ENCODE data around the gene CFAP47. TPM values are rescaled to one million over a fixed set of nuclear protein-coding genes. Genes with fewer than 3 reads are reported as not detected.

The CFAP47 gene
- total RNA-seq, 2 donors from 2014 or later = not detected

DNA sequence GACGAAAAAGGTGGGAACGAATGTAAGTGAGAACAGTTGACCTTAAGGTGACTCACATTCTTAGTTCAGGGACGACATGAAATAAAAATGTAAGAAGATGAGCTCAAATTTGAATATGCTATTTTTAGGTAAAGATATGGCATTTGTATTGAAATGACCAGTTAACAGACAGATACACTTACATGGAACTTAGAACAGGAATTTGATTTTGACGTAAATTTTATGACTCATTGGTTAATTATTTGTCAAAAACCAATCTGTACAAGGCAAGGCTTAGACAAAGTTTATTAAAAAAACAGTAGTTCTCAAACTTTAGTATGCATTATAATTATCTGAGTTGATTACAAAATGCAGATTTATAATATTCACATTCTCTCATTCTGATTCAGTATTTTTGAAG lies 469.4 kb downstream of the CFAP47 start:
- ATAC-seq = no peak
- no peak for DNase-seq (ENCODE audit: low spot score in 2 of 2)
- no peaks in the 10 kb centered on the region for H3K9me3 Mint-ChIP-seq
- H3K36me3 Mint-ChIP-seq = no peaks in the 10 kb centered on the region
- H3K27ac Mint-ChIP-seq = no peak overlapping the region

DNA sequence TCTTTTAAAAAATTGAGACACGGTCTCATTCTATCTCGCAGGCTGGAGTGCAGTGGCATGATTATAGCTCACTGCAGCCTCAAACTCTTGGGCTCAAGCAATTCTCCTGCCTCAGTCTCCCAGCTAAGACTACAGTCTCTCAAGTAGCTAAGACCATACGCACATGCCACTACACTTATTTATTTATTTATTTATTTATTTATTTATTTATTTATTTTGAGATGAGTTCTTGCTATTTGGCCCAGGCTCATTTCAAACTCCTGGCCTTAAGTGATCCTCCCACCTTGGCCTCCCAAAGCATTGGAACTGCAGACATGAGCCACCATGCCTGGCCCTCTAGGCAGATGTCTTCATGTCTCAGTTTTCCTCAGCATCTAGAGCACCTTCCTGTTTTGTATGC lies 482.2 kb downstream of the CFAP47 start:
- ATAC-seq (no peak), DNase-seq (ENCODE audit: low spot score in 2 of 2) (no peak)
- Mint-ChIP-seq H3K27ac (no peak overlapping the region), H3K36me3 (no peaks in the 10 kb centered on the region), H3K9me3 (peaks cover 0 to 3% of the 10 kb centered on the region in 2 donors)

DNA sequence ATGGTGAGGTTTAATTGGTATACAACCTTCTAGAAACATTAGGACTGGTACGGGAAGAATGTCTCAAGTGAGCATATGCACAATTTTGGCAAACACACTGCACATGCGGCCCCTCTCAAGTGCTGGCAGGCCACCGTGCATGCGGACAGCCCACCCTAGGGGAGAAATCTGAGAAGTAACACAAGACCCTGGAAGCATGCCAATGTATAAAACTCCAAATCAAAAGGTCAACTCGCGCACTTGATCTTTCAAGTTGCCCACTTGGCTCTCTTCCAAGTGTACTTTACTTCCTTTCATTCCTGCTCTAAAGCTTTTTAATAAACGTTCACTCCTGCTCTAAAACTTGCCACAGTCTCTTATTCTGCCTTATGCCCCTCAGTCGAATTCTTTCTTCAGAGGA lies 488.3 kb downstream of the CFAP47 start:
- ATAC-seq (no peak), DNase-seq (ENCODE audit: low spot score in 2 of 2) (no peak)
- Mint-ChIP-seq H3K36me3 (no peaks in the 10 kb centered on the region), H3K27ac (no peak overlapping the region), H3K9me3 (peaks cover 0 to 7% of the 10 kb centered on the region in 2 donors)

DNA sequence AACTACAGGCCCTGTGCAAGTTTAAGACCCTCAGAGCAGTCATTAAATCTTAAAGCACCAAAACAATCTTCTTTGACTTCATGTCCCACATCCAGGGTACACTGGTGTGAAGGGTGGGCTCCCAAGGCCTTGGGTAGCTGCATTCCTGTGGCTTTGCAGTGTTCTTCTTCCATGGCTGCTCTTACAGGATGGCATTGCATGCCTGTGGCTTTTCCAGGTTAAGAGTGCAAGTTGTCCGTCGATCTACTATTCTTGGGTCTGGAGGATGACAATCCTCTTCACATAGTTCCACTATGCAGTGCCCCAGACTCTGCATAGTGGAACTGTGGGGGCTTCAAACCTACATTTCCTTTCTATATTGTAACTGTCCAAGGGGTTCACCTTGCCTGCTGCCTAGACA lies 494.5 kb downstream of the CFAP47 start:
- ATAC-seq (no peak), DNase-seq (ENCODE audit: low spot score in 2 of 2) (no peak)
- no peaks in the 10 kb centered on the region for H3K9me3 Mint-ChIP-seq
- H3K27ac Mint-ChIP-seq = no peak overlapping the region
- no peaks in the 10 kb centered on the region for H3K36me3 Mint-ChIP-seq

DNA sequence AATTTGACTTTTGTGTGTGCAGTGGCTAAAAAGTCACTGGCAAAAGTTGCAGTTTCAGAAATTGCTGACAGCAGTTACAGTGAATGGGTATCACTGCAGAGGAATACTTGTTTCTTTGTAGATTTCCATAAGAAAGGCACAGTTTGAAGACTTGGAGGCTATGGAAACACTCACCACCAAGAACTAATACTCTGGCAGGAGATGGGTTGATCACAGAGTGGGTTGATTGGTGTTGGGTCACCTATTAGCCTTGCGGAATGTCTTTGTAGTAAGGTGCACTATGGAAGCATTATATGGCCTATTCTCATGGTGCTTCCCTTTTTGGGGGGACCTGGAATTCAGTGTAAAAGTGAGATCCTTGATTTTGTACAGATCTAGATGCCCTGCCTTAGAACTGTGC lies 502.8 kb downstream of the CFAP47 start:
- no peak for ATAC-seq

DNA sequence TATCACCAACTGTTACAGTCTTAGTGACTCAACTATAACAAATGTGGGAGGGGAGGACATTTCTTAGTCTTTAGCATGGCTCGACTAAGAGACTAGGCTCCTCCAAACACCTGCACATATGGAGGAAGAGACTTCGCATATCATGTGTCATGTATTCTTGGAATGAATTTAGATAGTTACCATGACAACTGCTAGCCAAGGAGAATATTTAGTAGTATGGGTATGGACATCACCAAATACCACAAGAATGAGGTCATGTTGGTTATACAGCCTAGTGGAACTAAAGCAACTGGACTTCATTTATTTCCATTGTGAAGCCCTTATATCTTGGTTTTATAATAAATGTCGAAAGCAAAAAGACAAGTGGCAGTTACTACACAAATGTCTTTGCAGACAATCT lies 512.3 kb downstream of the CFAP47 start:
- Mint-ChIP-seq H3K9me3 (no peaks in the 10 kb centered on the region), H3K27ac (no peak overlapping the region), H3K36me3 (no peaks in the 10 kb centered on the region)
- DNase-seq (ENCODE audit: low spot score in 2 of 2) (no peak), ATAC-seq (no peak)

More for the DNA sequence above, 502.8 kb downstream of the CFAP47 start:
- Mint-ChIP-seq H3K27ac (no peak overlapping the region), H3K9me3 (no peaks in the 10 kb centered on the region), H3K36me3 (no peaks in the 10 kb centered on the region)
- no peak for DNase-seq (ENCODE audit: low spot score in 2 of 2)

DNA sequence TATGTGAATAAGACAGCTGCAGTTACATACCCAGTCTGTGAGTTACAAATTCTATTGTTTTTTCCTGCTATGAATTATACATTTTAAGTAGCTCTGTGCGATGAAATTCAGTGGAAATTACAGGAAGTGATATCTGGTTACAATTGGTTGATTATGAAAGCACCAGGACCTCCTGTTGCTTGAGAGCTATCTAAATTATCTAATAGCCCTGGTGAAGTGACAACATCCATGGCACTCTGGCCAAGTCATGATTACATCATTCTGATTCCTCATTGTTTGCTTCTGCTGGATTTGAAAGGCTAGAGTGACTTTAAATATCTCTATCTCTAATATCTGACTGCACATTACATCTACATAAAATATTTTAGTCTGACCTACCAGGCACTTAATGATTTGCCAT lies 515.0 kb downstream of the CFAP47 start:
- Mint-ChIP-seq H3K9me3 (no peaks in the 10 kb centered on the region), H3K36me3 (no peaks in the 10 kb centered on the region), H3K27ac (no peak overlapping the region)
- ATAC-seq = no peak
- DNase-seq (ENCODE audit: low spot score in 2 of 2) = no peak

Other genes with a start within 250 kb of the CFAP47 start
- gene MAGEB16, start 121.4 kb upstream of the CFAP47 start, total RNA-seq = not detected